Retinal pigment epithelial cell (primary cell): ENCODE results near the gene LTC4S.
"Not testable (repeated sequence)": the region's sequence is repeated elsewhere in the genome, so short reads cannot be mapped to it uniquely, and the experiment has no call there.

Source experiments
- DNase-seq: peaks from one replicate; pipeline ENCODE4 v3.0.0-alpha.2; 2010; ENCODE audit warnings: low read depth
- H3K4me3 ChIP-seq: 2 replicates; pipeline ENCODE4 v1.5.1; 2011; ENCODE audit warnings: mild to moderate bottlenecking, low read length, control low read depth, moderate library complexity
- CTCF ChIP-seq: conservative IDR thresholded peaks from 2 replicates; pipeline ENCODE4 v1.5.1; 2011; ENCODE audit warnings: low read depth, low read length, control low read depth, inconsistent platforms

Gene LTC4S

DNA sequence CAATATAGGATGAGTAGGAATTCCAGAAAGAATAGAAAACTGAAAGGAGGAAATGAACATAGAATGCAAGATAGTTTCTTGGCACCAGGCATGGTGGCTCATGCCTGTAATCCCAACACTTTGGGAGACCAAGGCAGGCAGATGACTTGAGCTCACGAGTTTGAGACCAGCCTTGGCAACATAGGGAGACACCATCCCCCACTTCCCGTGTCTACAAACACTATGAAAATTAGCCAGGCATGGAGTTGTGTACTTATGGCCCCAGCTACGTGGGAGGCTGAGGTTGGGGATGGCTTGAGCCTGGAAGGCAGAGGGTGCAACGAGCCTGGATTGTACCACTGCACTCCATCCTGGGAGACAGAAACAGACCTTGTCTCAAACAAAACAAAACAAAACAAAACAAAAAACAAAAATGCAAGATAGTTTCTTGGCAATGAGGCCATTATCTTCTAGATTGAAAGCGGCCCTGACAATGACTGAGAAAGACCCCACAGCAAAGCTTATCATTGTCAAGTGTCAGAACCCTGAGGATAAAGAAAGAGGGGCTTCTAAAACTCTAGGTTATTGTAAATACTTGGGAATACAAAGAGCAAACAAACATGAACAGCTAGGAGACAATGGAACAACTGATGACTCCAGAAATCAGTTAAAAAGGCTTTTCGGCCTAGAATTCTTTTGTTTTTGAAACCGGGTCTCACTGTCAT, 36.1 kb downstream of the LTC4S start:
- no peak for DNase-seq
- no peak for TF ChIP-seq CTCF
- H3K4me3 ChIP-seq: no peak overlapping the region

- H3K4me3 ChIP-seq: no peak overlapping the region
- no peak for TF ChIP-seq CTCF
- no peak for DNase-seq
Measured at GRCh38 chr5:179830818-179831468, 37.2 kb downstream of the LTC4S start.

GRCh38 chr5:179832039-179832745, 38.4 kb downstream of the LTC4S start:
- no peak for DNase-seq
- H3K4me3 ChIP-seq: no peak overlapping the region
- TF ChIP-seq CTCF: no peak

GRCh38 chr5:179833056-179833708, 39.4 kb downstream of the LTC4S start:
- no peak for DNase-seq
- no peak for TF ChIP-seq CTCF
- H3K4me3 ChIP-seq: no peak overlapping the region

DNA sequence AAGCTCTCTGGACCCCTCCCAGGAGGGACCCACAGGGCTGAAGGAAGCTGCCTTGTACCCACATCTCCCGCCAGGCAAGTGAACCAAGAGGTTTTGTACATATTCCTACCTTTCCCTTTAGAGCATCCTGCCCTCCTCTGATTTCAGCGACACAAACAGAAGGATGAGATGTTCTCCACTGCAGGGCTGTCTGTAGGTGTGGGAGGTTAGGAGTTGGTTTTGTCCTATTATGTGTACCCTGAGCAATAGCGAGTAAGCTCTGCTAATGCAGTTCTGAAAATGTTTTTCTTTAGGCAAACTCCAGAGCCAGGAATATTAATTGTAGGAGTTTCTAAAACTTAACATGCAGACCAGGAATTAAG, 39.9 kb downstream of the LTC4S start:
- no peak for DNase-seq
- H3K4me3 ChIP-seq: no peak overlapping the region
- TF ChIP-seq CTCF: no peak

GRCh38 chr5:179834120-179834519, 40.3 kb downstream of the LTC4S start:
- no peak for DNase-seq
- H3K4me3 ChIP-seq: no peak overlapping the region

GRCh38 chr5:179834871-179835270, 41.1 kb downstream of the LTC4S start:
- H3K4me3 ChIP-seq, DNase-seq: not testable (repeated sequence)

More at GRCh38 chr5:179834120-179834519, 40.3 kb downstream of the LTC4S start:
- no peak for TF ChIP-seq CTCF
